Heart left ventricle (tissue), 13 donors: ENCODE results near the gene SND1.

ENCODE experiments used
- CTCF ChIP-seq, 12 donors: fragments of 200-600 bp; sonication (generic) in 4 of 12; IDR thresholded peaks; one replicate each; pipeline versions ENCODE4 v1.5.0 to v1.8.0; 2018 to 2022; ENCODE audit warnings: antibody characterized with exemption in 12 of 12, mild to moderate bottlenecking in 5 of 12
- POLR2A ChIP-seq, 2 donors: fragments of 450-650 bp; IDR thresholded peaks; one replicate each; pipeline ENCODE4 v1.6.1; 2017; ENCODE audit warnings: antibody characterized with exemption in 2 of 2, mild to moderate bottlenecking in 2 of 2, moderate library complexity in 2 of 2
- donor health status: ischemic (EF 13 %, LVEDD 7.1; RV severe dilation, severe dysfunction).
- donor health status: DM: no; HTN: yes; CAD: no.
- donor health status: DM: no; HTN: no; CAD: no.
- donor health status: ischemic (EF 25% LVEDD 6.9; RV normal size, moderate dysfunction).
- donor health status: ischemic (EF 25% LVEDD 5.7; RV mildly dilated, moderate dysfunction).
- donor health status: ischemic (EF 35%, LVEDD 5.7; RV mildly dilated, moderate dysfunction).
- donor health status: nonischemic (EF 11% LVEDD 7.7; RV severe dilation, severe dysfunction).
- donor health status: DM: yes; HTN: yes; CAD: no.
- donor health status: PGD.
- donor health status: ischemic (EF 29% LVEDD 5.4; RV normal size, mild dysfunction).
- donor health status: nonischemic (EF 23%, LVEDD 6.1; RV moderate dilation, normal function).

- no peak for TF ChIP-seq CTCF (IDR thresholded peaks at IDR 0.05)
- TF ChIP-seq POLR2A (IDR thresholded peaks at IDR 0.05) = no peak
Measured at GRCh38 chr7:127810696-127811660, 159.0 kb downstream of the SND1 start.
